HCEC 1CT (cell line): ENCODE measurements around the gene RAB39B.

Experiments used
- DNase-seq: peaks from one replicate; pipeline ENCODE4 v3.0.0-alpha.2; 2017

Gene RAB39B

DNA sequence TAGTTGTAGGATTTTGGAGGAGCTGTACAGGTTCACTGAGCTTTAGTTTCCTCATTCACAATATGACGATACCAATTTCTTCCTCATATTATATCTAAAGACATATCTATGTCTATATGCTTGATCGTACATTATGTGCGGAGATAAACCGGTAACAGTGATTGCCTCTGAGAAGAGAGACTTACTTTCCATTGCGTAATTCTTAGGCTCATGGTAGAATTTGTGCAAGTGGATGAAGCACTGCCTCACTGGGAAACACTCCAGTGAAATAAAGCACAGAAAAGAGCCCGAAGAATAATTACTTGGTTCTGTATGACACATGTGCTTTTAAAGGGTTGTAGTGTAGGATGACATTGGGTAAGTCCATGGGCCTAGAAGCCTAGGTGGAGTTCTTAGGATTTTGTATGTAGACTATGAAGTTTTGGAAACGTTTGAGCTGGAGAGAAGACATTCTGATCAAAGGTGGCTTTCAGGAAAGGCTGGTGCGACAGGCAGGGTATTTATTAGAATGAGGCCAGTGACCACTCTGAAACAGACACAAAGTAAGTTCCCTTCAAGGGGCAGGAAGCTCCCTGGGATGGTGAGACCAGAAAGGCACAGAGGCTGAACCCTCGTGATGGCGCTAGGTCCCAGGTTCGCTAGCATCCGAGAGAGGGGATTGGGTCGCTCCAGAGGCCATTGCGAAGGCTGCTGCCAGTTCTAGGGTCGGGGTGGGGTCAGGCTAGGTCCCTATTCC lies 48.7 kb downstream of the RAB39B start:
- DNase-seq: no peak

- DNase-seq: no peak
Observed at GRCh38 chrX:155213731-155214130, 50.6 kb downstream of the RAB39B start.

- no peak for DNase-seq
Observed at GRCh38 chrX:155211208-155211607, 53.1 kb downstream of the RAB39B start.
